H1 (cell line): ENCODE data around the gene REXO5. TPM values are rescaled to one million over a fixed set of nuclear protein-coding genes. Genes with fewer than 3 reads are reported as not detected.

Source experiments
- CTCF ChIA-PET: fragments of 300-600 bp; sonication (Branson Sonifier 250); formaldehyde crosslinking; loops from one replicate; lab custom pipeline; 2021; ENCODE audit not compliant: partially characterized antibody; lab: Charles Lee
- POLR2A ChIA-PET: fragments of 300-600 bp; sonication (Branson Sonifier 250); formaldehyde crosslinking; loops from one replicate; lab custom pipeline; 2021; ENCODE audit warnings: inconsistent platforms; ENCODE audit not compliant: partially characterized antibody; lab: Charles Lee
- DNase-seq, 2 experiments: peaks; one replicate each; pipeline versions ENCODE4 v3.0.0 to v3.0.0-alpha.2; 2010 to 2022; ENCODE audit warnings: low spot score in 2 of 2, low read depth in 1 of 2, mixed read lengths in 1 of 2
- FAIRE-seq: peaks from 2 replicates; lab custom pipeline; 2011; peaks lifted over from hg19 to GRCh38; lab: Jason Lieb, UNC
- H2AFZ ChIP-seq: 2 replicates; pipeline ENCODE4 v1.8.1; 2012; ENCODE audit warnings: low read length, inconsistent platforms
- H2AK5ac ChIP-seq: 2 replicates; pipeline ENCODE4 v1.6.1; 2013; ENCODE audit warnings: low read depth, low read length
- H2BK120ac ChIP-seq: replicated peaks from 2 replicates; pipeline ENCODE3; 2013; ENCODE audit warnings: low read depth, low read length, inconsistent platforms
- H2BK12ac ChIP-seq: 2 replicates; pipeline ENCODE4 v1.6.1; 2013; ENCODE audit warnings: low read depth, low read length
- H2BK15ac ChIP-seq: 2 replicates; pipeline ENCODE4 v1.6.1; 2013; ENCODE audit warnings: low read length
- H2BK20ac ChIP-seq: 2 replicates; pipeline ENCODE4 v1.6.1; 2013; ENCODE audit warnings: low read length
- H2BK5ac ChIP-seq: 2 replicates; pipeline ENCODE4 v1.6.1; 2013; ENCODE audit warnings: low read depth, low read length
- H3K14ac ChIP-seq: 2 replicates; pipeline ENCODE4 v1.6.1; 2013; ENCODE audit warnings: inconsistent platforms; ENCODE audit not compliant: insufficient read length
- H3K18ac ChIP-seq: 2 replicates; pipeline ENCODE4 v1.6.1; 2013; ENCODE audit warnings: low read length; ENCODE audit errors: extremely low read depth
- H3K23ac ChIP-seq: 2 replicates; pipeline ENCODE4 v1.6.1; 2013; ENCODE audit warnings: inconsistent platforms; ENCODE audit not compliant: insufficient read length
- H3K23me2 ChIP-seq: 2 replicates; pipeline ENCODE4 v1.6.1; 2013; ENCODE audit warnings: low read depth, low read length
- H3K27ac ChIP-seq: 2 replicates; pipeline ENCODE4 v1.6.1; 2011; ENCODE audit warnings: low read depth, low read length, inconsistent platforms
- H3K27me3 ChIP-seq, 4 experiments: replicated peaks in 1 of 4; 1 replicate in 1 of 4; 2 replicates in 3 of 4; pipeline versions ENCODE4 v1.6.1 to v1.8.1; 2011 to 2013; ENCODE audit warnings: low read length in 3 of 4, mild to moderate bottlenecking in 3 of 4, inconsistent platforms in 2 of 4, mixed read lengths in 2 of 4, moderate library complexity in 1 of 4; ENCODE audit not compliant: control insufficient read depth in 3 of 4, insufficient read depth in 3 of 4; ENCODE audit errors: extremely low read depth in 1 of 4
- H3K36me3 ChIP-seq, 4 experiments: 2 replicates each; pipeline versions ENCODE4 v1.6.1 to v1.8.1; 2011 to 2013; ENCODE audit warnings: mild to moderate bottlenecking in 4 of 4, low read length in 3 of 4, moderate library complexity in 2 of 4, control low read depth in 1 of 4, inconsistent platforms in 1 of 4; ENCODE audit not compliant: insufficient read depth in 4 of 4, control insufficient read depth in 2 of 4
- H3K4ac ChIP-seq: replicated peaks from 2 replicates; pipeline ENCODE3; 2013; ENCODE audit warnings: low read length, low read depth, mixed read lengths, inconsistent platforms; ENCODE audit not compliant: insufficient read length
- H3K4me1 ChIP-seq, 4 experiments: replicated peaks in 1 of 4; 1 replicate in 1 of 4; 2 replicates in 3 of 4; pipeline versions ENCODE4 v1.6.1 to v1.8.1; 2011 to 2013; ENCODE audit warnings: low read length in 3 of 4, inconsistent platforms in 2 of 4, mixed read lengths in 1 of 4; ENCODE audit not compliant: insufficient read depth in 4 of 4, control insufficient read depth in 3 of 4
- H3K4me2 ChIP-seq, 2 experiments: 2 replicates each; pipeline versions ENCODE4 v1.6.1 to v1.8.1; 2011 to 2013; ENCODE audit warnings: low read depth in 2 of 2, low read length in 2 of 2, control low read depth in 1 of 2, inconsistent platforms in 1 of 2, mild to moderate bottlenecking in 1 of 2; ENCODE audit not compliant: insufficient read depth in 1 of 2
- H3K4me3 ChIP-seq, 4 experiments: fragments of 200-600, 300-600 bp in 1 of 4; sonication (generic), shearing (Covaris generic), sonication (Bioruptor Twin) in 1 of 4; 2 replicates each; pipeline versions ENCODE4 v1.5.1 to v1.8.1; 2011 to 2016; ENCODE audit warnings: low read length in 4 of 4, low read depth in 3 of 4, control low read depth in 2 of 4, inconsistent platforms in 2 of 4, mild to moderate bottlenecking in 2 of 4, mixed read lengths in 1 of 4, moderate library complexity in 1 of 4; ENCODE audit not compliant: insufficient read depth in 2 of 4; ENCODE audit errors: extremely low read depth in 1 of 4
- H3K56ac ChIP-seq: replicated peaks from 2 replicates; pipeline ENCODE3; 2013; ENCODE audit warnings: low read depth, mild to moderate bottlenecking, mixed read lengths, low read length, inconsistent platforms; ENCODE audit not compliant: insufficient read length
- H3K79me1 ChIP-seq: 2 replicates; pipeline ENCODE4 v1.6.1; 2013; ENCODE audit warnings: low read depth, low read length, control low read depth
- H3K79me2 ChIP-seq, 2 experiments: 2 replicates each; pipeline versions ENCODE4 v1.6.1 to v1.8.1; 2012 to 2013; ENCODE audit warnings: low read length in 2 of 2, mild to moderate bottlenecking in 2 of 2, inconsistent platforms in 1 of 2; ENCODE audit not compliant: insufficient read depth in 2 of 2, control insufficient read depth in 1 of 2
- H3K9ac ChIP-seq, 4 experiments: replicated peaks in 1 of 4; 1 replicate in 1 of 4; 2 replicates in 3 of 4; pipeline versions ENCODE4 v1.6.1 to v1.8.1; 2011 to 2013; ENCODE audit warnings: low read depth in 3 of 4, low read length in 3 of 4, control low read depth in 2 of 4, mild to moderate bottlenecking in 2 of 4, moderate library complexity in 2 of 4, inconsistent platforms in 1 of 4; ENCODE audit errors: extremely low read depth in 1 of 4
- H3K9me3 ChIP-seq, 2 experiments: 2 replicates each; pipeline versions ENCODE4 v1.6.1 to v1.8.1; 2012 to 2013; ENCODE audit warnings: mild to moderate bottlenecking in 2 of 2, moderate library complexity in 2 of 2, control low read depth in 1 of 2, inconsistent platforms in 1 of 2, low read depth in 1 of 2, low read length in 1 of 2, mixed read lengths in 1 of 2; ENCODE audit not compliant: insufficient read depth in 2 of 2
- H4K20me1 ChIP-seq, 2 experiments: replicated peaks in 1 of 2; 2 replicates each; pipeline versions ENCODE3 to v1.8.1; 2011 to 2013; ENCODE audit warnings: inconsistent platforms in 2 of 2, low read length in 2 of 2, mild to moderate bottlenecking in 1 of 2; ENCODE audit not compliant: insufficient read depth in 2 of 2, control insufficient read depth in 1 of 2
- H4K5ac ChIP-seq: 2 replicates; pipeline ENCODE4 v1.6.1; 2013; ENCODE audit warnings: low read length, low read depth, mixed read lengths, inconsistent platforms; ENCODE audit not compliant: insufficient read length
- H4K8ac ChIP-seq: 2 replicates; pipeline ENCODE4 v1.8.0; 2013; ENCODE audit warnings: mild to moderate bottlenecking, moderate library complexity, low read length, inconsistent platforms; ENCODE audit not compliant: insufficient read depth; ENCODE audit errors: extremely low read depth
- H4K91ac ChIP-seq: replicated peaks from 2 replicates; pipeline ENCODE3; 2013; ENCODE audit warnings: low read length, mixed read lengths, inconsistent platforms; ENCODE audit not compliant: insufficient read length
- BRCA1 ChIP-seq: IDR thresholded peaks from 2 replicates; pipeline ENCODE4 v1.6.1; 2012; ENCODE audit warnings: low read depth, low read length, improper control_type of control experiment
- CBX8 ChIP-seq: fragments of 300-800, 300-1000 bp; sonication (generic); IDR thresholded peaks from 2 replicates; pipeline ENCODE4 v1.7.1; 2016; ENCODE audit warnings: low read depth, low read length, borderline replicate concordance
- CREB1 ChIP-seq: IDR thresholded peaks from 2 replicates; pipeline ENCODE4 v1.6.1; 2012; ENCODE audit warnings: inconsistent platforms
- CTCF ChIP-seq, 3 experiments: IDR thresholded peaks; 1 replicate in 2 of 3; 2 replicates in 1 of 3; pipeline versions ENCODE4 v1.5.1 to v1.6.1; 2011; ENCODE audit warnings: low read length in 3 of 3, mild to moderate bottlenecking in 3 of 3, inconsistent platforms in 2 of 3, low read depth in 1 of 3, moderate library complexity in 1 of 3; ENCODE audit not compliant: insufficient read depth in 1 of 3; ENCODE audit errors: control extremely low read depth in 1 of 3
- EP300 ChIP-seq, 2 experiments: IDR thresholded peaks; 1 replicate in 1 of 2; 2 replicates in 1 of 2; pipeline ENCODE4 v1.6.1; 2011 to 2012; ENCODE audit warnings: low read depth in 2 of 2, low read length in 2 of 2, mild to moderate bottlenecking in 2 of 2, borderline replicate concordance in 1 of 2, inconsistent platforms in 1 of 2, moderate library complexity in 1 of 2
- GTF2F1 ChIP-seq: IDR thresholded peaks from 2 replicates; pipeline ENCODE4 v1.6.1; 2012; ENCODE audit warnings: low read depth, low read length, improper control_type of control experiment, borderline replicate concordance
- KDM4A ChIP-seq: IDR thresholded peaks from one replicate; pipeline ENCODE4 v1.7.1; 2012; ENCODE audit warnings: low read depth, mild to moderate bottlenecking, moderate library complexity, low read length, inconsistent platforms; ENCODE audit not compliant: severe bottlenecking
- NANOG ChIP-seq: IDR thresholded peaks from 2 replicates; pipeline ENCODE4 v1.6.1; 2011; ENCODE audit warnings: low read length, low read depth, mild to moderate bottlenecking, inconsistent platforms; ENCODE audit not compliant: insufficient read depth, poor library complexity, severe bottlenecking
- NRF1 ChIP-seq: IDR thresholded peaks from 2 replicates; pipeline ENCODE4 v1.6.1; 2011; ENCODE audit warnings: mild to moderate bottlenecking, low read depth, low read length, improper control_type of control experiment
- POLR2A ChIP-seq, 2 experiments: IDR thresholded peaks; 1 replicate in 1 of 2; 2 replicates in 1 of 2; pipeline ENCODE4 v1.6.1; 2011; ENCODE audit warnings: low read depth in 2 of 2, low read length in 2 of 2, mild to moderate bottlenecking in 2 of 2; ENCODE audit errors: control extremely low read depth in 1 of 2
- POU5F1 ChIP-seq: IDR thresholded peaks from 2 replicates; pipeline ENCODE4 v1.6.1; 2011; ENCODE audit warnings: low read depth, mild to moderate bottlenecking, low read length, moderate library complexity
- RAD21 ChIP-seq, 2 experiments: IDR thresholded peaks in 1 of 2; conservative IDR thresholded peaks in 1 of 2; 2 replicates each; pipeline ENCODE4 v1.6.1; 2011; ENCODE audit warnings: low read depth in 2 of 2, low read length in 2 of 2, improper control_type of control experiment in 1 of 2, inconsistent platforms in 1 of 2, mild to moderate bottlenecking in 1 of 2, moderate library complexity in 1 of 2
- WGBS, 2 experiments: shearing (Covaris generic) in 1 of 2; methylation state at CpG; one replicate each; pipeline versions ENCODE4 v1.1.6 to v1.1.7; 2013 to 2015; ENCODE audit warnings: low lambda C conversion rate in 2 of 2, mixed read lengths in 2 of 2, inconsistent platforms in 1 of 2, low coverage in 1 of 2, missing lambda C conversion rate in 1 of 2; ENCODE audit not compliant: insufficient replicate concordance in 2 of 2, insufficient coverage in 1 of 2, insufficient read length in 1 of 2; ENCODE audit errors: extremely low coverage in 1 of 2, missing lambda C conversion rate in 1 of 2; 5-methylcytosine and 5-hydroxymethylcytosine counted together
- polyA plus RNA-seq, 7 experiments: library from polyadenylated mRNA; depleted of rRNA in 3 of 7; stranded (reverse) in 5 of 7; unstranded in 2 of 7; fragments of >200 nt in 5 of 7; fragments of 200-250 nt in 2 of 7; gene quantifications; 1 replicate in 5 of 7; 2 replicates in 1 of 7; 4 replicates in 1 of 7; pipeline versions ENCODE4 v1.2.1 to v1.2.3, GENCODE V29; 2011 to 2013; ENCODE audit warnings: missing spikeins in 2 of 7, mixed read lengths in 2 of 7
- total RNA-seq: library from RNA; stranded (reverse); fragmentation: NEBNext Ultra II Directional; extraction: Animal tissue kit (Norgen Biotek cat#: 25700); gene quantifications from 2 replicates; pipeline ENCODE4 v1.2.1, GENCODE V29; 2021

REXO5 gene
- total and polyA plus RNA-seq, 2 of the 8 experiments (the other 6 are each of a cell fraction or from before 2014, with no cell fraction given), result 2.4 to 8.9 TPM

GRCh38 chr16:20807862-20808261, 1.5 kb downstream of the REXO5 start:
- Histone ChIP-seq H4K20me1 (no peaks in the 10 kb centered on the region), H2AK5ac (no peak overlapping the region), H3K4me2 (peak overlapping the region; percentile 31 to 67; a peak in 2 of 4 replicates), H4K8ac (no peak overlapping the region), H4K5ac (no peak overlapping the region), H2BK5ac (no peak overlapping the region), H3K23me2 (peaks cover 5% of the 10 kb centered on the region), H3K27ac (no peak overlapping the region), H3K4me3 (peak overlapping the region in 1 of 4 experiments; percentile 71; a peak in 2 of 8 replicates), H4K91ac (no peak overlapping the region), H3K4me1 (0 out of 7 replicates have a peak, but pooled peaks cover 0 to 3% (median 0%) of the 10 kb centered on the region in 4 experiments), H3K9me3 (no peaks in the 10 kb centered on the region), H3K23ac (no peak overlapping the region), H3K27me3 (no peaks in the 10 kb centered on the region), H3K9ac (no peak overlapping the region), H2BK20ac (no peak overlapping the region), H3K14ac (no peak overlapping the region), H3K36me3 (no peaks in the 10 kb centered on the region), H3K79me2 (no peaks in the 10 kb centered on the region), H3K79me1 (no peaks in the 10 kb centered on the region), H3K56ac (no peak overlapping the region), H2BK12ac (no peak overlapping the region), H2AFZ (no peak overlapping the region), H2BK120ac (no peak overlapping the region), H2BK15ac (no peak overlapping the region), H3K4ac (no peak overlapping the region), H3K18ac (no peak overlapping the region)
- no peak for FAIRE-seq
- TF ChIP-seq EP300 (IDR thresholded peaks at IDR 0.05; ENCODE audit: borderline replicate concordance in 1 of 2, low read depth in 2 of 2, low read length in 2 of 2), result no peak
- no peak for TF ChIP-seq NANOG
- no peak for TF ChIP-seq POU5F1
- no peak for TF ChIP-seq KDM4A
- no peak for TF ChIP-seq CBX8
- no peak for TF ChIP-seq CREB1
- TF ChIP-seq CTCF (IDR thresholded peaks at IDR 0.05; ENCODE audit: control extremely low read depth in 1 of 3, insufficient read depth in 1 of 3, low read depth in 1 of 3, low read length in 3 of 3), result no peak
- TF ChIP-seq RAD21 (IDR thresholded peaks at IDR 0.05 in 1 of 2, conservative IDR thresholded peaks at IDR 0.05 in 1 of 2; ENCODE audit: low read depth in 2 of 2, low read length in 2 of 2), result no peak
- no peak for TF ChIP-seq GTF2F1
- no peak for TF ChIP-seq NRF1
- no peak for TF ChIP-seq POLR2A (IDR thresholded peaks at IDR 0.05; ENCODE audit: control extremely low read depth in 1 of 2, low read depth in 2 of 2, low read length in 2 of 2)
- no peak for TF ChIP-seq BRCA1
- DNase-seq, result no peak
- CTCF ChIA-PET, result no interaction called here
- POLR2A ChIA-PET, result no interaction called here
- WGBS, 2 experiments, result 86% methylated on average over 11 of the region's 11 CpGs; no CpG with 5 or more reads in 1 of the 2 experiments
